ENCODE results near the gene LHFPL3. TPM values are rescaled to one million over a fixed set of nuclear protein-coding genes. Genes with fewer than 3 reads are reported as not detected.

The LHFPL3 gene
- total RNA-seq, 4 donors from 2014 or later, result not detected

GRCh38 chr7:104408371-104408770, 80.0 kb downstream of the LHFPL3 start:
- TF ChIP-seq, protein P1, sequence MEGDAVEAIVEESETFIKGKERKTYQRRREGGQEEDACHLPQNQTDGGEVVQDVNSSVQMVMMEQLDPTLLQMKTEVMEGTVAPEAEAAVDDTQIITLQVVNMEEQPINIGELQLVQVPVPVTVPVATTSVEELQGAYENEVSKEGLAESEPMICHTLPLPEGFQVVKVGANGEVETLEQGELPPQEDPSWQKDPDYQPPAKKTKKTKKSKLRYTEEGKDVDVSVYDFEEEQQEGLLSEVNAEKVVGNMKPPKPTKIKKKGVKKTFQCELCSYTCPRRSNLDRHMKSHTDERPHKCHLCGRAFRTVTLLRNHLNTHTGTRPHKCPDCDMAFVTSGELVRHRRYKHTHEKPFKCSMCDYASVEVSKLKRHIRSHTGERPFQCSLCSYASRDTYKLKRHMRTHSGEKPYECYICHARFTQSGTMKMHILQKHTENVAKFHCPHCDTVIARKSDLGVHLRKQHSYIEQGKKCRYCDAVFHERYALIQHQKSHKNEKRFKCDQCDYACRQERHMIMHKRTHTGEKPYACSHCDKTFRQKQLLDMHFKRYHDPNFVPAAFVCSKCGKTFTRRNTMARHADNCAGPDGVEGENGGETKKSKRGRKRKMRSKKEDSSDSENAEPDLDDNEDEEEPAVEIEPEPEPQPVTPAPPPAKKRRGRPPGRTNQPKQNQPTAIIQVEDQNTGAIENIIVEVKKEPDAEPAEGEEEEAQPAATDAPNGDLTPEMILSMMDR (IDR thresholded peaks at IDR 0.05; ENCODE audit: low read depth), result no peak

- TF ChIP-seq, protein P1 (IDR thresholded peaks at IDR 0.05; ENCODE audit: low read depth), result no peak
These were observed 82.3 kb downstream of the LHFPL3 start for GRCh38 chr7:104410742-104411141.

GRCh38 chr7:104412911-104413310, 84.5 kb downstream of the LHFPL3 start:
- TF ChIP-seq, protein P1 (IDR thresholded peaks at IDR 0.05; ENCODE audit: low read depth), result no peak

DNA sequence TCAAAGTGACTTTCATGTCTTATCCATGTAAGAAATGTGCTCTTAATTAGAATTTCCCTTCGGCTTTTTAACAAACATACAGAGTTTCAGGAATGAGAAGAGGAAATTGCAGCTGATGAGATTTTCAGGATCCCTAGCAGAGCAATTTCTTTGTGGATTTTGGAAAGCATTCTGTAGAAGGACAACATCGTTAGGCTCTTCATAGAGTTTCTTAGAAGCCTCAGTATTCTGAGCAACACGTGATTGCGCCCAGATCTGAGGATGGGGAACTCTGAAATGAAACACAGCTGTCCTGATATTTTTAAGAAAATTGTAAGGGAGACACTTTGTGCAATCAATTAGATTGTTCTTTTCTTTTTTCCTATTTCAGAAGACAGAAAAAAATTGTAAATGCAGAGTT, 85.8 kb downstream of the LHFPL3 start:
- TF ChIP-seq, protein P1 (IDR thresholded peaks at IDR 0.05; ENCODE audit: low read depth), result no peak

GRCh38 chr7:104415700-104416099, 87.3 kb downstream of the LHFPL3 start:
- TF ChIP-seq, protein P1 (IDR thresholded peaks at IDR 0.05; ENCODE audit: low read depth), result no peak

- TF ChIP-seq, protein P1 (IDR thresholded peaks at IDR 0.05; ENCODE audit: low read depth), result no peak
These were observed 88.5 kb downstream of the LHFPL3 start for GRCh38 chr7:104416866-104417393.

- TF ChIP-seq, protein P1 (IDR thresholded peaks at IDR 0.05; ENCODE audit: low read depth), result no peak
These were observed 103.5 kb downstream of the LHFPL3 start for GRCh38 chr7:104431930-104432329.

All from subcutaneous adipose tissue (tissue), 4 donors.